GM18858 (cell line): ENCODE data around the gene KRT81.
"Not testable (repeated sequence)": the region's sequence is repeated elsewhere in the genome, so short reads cannot be mapped to it uniquely, and the experiment has no call there.

ENCODE experiments used
- ATAC-seq: cut with Tn5 transposase; IDR thresholded peaks from one replicate; pipeline ENCODE4 v1.9.1; 2021; ENCODE audit not compliant: unreplicated experiment

The KRT81 gene

DNA sequence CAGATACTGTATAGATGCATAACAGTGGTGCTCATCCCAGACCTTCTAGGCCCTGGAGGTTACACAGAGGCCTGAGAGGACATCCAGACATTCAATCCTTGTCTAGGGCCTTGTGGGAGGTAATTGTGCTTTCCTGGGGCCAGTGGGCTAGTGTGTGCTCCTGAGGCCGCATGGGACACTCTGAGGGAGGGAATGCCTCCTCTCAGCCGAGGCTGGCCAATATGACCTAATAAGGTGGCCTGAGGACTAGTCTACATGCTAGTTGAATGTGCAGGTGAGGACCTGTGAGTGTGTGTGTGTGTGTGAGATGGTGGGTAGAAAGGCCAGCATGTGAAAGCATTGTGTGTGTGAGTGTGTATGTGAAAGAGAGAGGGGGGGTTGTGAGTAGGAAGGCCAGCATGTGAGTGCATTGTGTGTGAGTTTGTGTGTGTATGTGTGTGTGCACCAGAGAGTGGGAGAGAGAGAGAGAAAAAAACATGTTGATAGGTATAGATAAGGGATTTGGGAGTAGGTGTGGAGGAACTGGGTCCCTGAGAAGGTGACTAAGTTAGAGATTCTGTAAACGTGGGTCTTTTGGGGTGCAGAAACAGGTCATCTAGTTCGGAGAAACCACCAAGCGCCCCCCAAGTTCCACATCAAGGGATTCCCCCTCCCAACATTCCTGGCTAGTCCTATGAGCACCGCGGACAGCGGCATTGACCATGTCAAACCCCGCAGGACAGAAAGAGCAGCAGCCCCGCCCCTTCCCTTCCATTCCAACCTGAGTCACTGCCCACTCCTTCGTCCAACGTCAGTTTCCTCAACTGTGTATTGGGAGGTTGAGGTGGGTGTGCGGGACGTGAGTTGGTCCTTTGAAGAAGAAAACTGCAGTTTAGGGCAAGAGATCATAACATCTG lies 9.7 kb upstream of the KRT81 start:
- ATAC-seq = no peak

DNA sequence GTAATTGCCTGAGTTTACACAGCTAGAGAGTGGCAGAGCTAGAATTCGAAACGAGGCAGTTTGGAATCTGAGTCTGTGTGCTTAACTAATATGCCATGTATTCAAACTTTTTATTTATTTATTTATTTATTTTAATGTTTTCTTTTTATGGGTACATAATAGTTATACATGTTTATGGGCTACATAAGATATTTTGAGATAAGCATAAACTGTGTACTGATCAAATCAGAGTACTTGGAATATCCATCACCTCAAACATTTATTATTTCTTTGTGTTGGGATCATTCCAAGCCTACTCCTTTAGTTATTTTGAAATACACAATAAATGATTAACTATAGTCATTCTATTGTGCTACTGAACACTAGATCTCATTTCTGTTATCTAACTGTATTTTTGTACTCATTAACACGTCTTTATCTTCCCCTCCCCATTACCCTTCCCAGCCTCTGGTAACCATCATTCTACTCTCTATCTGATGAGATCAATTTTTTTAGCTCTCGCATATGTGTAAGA lies 7.4 kb upstream of the KRT81 start:
- ATAC-seq = no peak

DNA sequence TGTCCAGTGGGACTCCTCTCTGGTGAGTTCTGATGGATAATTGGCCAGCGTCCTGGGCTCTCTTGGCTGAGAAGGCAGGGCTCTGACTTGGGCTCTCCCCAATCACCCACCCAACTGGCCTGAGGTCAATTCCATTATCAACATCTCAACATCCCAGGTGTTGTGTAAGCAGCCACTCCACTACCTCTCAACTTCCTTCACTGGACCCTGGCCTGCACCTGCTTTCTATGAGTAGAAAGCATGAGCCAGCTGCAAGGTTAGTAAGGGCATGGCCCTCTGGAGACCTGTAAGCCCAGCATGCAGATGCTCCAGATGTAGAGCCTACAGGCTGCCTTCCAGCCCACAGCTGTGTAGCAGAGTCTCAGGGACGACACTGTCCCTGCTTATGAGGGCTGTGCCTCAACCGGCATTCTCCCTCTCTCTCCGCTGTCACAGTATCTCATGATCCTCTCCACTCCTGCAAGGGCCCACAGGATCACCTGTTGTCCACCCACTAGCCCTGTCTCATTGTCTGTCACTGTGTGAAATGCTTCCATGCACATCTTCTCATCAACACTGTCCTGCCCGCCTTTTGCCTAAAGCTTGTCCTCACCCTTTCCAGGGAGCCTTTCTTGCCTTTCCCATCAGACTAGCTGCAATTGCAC lies 5.4 kb upstream of the KRT81 start:
- ATAC-seq = no peak

DNA sequence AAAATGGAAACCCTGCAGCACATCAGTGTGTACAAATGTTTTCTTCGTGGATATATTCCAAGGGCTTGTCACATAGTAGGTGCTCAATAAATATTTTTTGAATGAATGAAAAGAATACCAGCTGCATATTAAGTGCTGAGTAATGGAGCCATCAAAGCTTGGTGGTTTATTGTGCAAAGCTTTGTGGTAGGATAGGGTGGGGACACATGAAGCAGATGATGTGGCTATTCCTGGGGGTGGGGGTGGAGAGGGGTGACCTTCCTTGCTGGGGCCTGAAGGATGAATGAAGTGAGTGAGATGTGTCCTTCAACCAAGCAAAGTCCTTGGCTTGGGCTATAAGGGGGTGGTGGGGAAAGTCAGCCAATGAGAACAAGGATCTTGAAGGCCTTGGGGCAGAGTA lies 4.3 kb upstream of the KRT81 start:
- ATAC-seq = no peak

DNA sequence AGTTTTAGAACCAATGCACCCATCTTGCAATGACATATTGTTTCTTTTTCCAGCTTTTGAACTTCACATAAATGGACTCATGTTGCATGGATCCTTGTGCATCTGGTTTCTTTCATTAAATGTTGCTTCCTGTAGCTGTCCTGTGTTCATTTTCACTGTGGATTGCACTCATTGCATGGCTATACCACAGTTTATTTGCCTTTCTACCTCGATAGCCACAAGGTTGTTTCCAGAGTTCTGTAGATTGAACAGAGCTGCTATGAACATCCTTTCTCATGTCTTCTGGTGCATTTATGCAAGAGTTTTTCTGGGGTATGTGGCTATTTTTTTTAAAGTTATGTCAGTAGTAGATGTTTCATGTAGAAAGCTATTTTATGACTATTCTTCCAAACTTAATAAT lies 3.5 kb upstream of the KRT81 start:
- no peak for ATAC-seq

DNA sequence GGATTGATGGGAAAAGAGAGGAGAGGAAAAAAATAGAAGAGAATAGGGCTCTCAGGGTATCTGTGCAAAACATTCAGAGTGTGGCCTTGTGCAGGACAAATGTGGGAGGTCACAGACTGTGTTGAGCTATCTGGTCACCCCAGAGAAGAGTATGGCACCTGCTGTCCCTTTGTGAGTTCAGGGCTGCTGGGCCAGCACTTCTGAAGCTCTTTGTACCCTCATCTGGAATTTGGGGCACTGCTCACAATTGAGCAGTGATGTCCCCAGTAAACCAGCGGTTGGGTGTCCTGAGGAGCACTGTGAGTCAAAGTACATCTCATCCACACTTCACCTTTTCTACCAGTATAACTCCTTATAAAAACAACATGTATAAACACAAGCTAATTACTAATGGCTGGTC lies 2.6 kb upstream of the KRT81 start:
- ATAC-seq = no peak

DNA sequence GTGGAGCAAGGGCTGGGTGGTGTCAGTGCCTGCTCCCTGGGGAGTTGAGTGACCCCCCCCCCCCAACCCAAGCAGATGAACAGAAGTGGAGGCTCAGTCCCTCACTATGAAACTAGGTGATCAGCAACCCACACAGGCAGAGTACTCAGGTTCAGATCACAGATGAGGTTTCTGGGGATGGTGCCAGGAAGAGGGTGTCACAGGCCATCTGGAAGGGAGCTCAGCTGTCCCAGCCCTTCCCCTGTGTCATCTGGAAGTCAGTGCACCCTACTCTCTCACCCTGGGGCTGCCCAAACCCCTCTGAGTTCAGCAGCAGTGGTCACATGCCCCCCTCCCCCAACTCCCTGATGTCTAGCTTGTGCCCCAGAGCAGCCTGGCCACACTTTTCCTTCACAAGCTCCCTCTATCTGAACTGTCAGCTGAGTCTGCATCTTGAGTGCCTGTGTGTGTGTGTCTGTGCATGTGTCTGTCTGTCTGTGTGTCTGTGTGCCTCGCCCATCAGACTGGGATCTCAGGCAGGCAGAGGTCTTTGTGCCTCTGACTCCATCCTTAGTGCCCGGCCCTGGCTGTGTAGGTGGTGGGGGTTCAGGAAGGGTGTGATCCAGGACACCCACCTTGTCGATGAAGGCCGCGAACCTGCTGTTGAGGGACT lies 725 bp downstream of the KRT81 start:
- ATAC-seq = not testable (repeated sequence)

DNA sequence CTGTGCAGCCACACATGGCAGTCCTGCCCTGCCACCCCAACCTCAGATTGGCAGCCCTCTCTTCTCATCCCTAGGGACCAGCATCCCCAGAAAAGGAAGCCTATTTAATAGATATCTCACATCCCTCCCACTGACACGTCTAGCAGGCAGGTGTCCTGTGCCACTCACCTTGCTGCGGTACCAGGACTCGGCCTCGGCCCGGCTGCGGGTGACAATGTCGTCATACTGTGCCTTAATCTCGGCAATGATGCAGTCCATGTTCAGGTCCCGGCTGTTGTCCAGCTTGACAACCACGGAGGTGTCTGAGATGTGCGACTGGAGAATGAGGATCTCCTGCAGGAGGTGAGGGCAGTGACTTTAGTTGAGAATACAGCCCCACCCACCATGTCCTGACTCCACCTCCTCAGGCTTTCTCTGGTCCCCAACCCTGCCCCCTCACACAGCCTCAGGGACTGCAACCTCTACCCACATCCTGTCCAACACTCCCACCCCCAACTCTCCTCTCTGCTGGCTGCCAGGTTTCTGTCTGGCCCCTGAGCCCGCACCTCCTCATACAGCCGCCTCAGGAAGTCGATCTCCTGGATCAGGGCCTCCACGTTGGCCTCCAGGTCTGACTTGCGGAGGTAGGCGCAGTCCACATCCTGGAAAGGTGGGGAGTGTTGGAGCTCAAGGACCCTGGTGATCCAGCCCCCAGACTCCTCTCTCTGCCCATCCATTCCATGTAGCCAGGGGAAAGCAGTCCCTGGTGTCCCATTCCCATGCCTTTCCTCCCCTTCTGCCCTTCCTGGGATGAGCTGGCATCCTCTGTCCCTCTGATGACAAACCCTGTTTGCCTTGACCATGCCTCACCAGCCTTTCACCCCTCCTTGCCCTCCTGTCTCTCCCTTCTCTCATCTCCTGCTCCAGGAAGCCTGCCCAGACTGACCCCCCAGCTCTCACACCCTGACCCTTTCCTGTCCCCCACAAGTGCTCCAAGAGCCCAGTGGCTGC lies 3.2 kb downstream of the KRT81 start:
- ATAC-seq = peak; percentile 62

DNA sequence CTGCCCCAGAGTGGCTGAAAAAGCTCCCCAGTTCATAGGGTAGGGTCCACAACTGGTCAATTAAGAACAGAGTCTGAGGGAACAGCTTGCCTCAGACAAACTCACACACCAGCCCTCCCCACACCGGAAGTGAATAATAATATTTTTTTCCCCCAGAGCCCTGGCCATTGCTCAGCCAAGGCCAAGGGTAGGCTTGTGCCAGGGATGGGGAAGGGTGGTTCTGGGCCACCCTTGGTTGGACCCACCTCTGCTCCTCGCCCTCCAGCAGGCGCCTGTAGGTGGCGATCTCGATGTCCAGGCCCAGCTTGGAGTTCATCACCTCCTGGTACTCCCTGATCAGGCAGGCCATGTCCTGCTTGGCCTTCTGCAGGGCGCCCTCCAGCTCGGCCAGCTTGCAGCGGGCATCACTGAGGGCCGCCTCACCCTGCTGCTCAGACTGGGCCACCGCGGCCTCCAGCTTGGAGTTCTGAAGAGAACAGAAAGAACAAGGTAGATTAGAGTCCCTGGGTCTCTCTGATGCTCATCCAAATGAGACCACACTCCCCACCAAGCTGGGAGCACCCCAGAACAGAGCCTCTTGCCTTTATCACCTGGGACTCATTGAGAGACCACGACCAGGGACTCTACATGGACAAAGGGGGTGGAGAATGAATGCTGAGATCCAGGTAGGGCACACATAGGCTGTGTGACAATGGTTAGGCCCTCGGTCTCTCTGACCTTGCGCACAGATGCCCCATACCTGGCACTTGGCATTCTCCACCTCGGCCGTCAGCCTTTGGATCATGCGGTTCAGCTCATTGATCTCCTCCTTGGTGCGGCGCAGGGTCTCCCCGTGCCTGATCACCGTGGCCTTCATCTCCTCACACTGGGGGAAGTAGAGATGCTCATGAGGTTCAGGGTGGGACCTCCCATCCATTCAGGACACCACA lies 4.2 kb downstream of the KRT81 start:
- not testable (repeated sequence) for ATAC-seq

DNA sequence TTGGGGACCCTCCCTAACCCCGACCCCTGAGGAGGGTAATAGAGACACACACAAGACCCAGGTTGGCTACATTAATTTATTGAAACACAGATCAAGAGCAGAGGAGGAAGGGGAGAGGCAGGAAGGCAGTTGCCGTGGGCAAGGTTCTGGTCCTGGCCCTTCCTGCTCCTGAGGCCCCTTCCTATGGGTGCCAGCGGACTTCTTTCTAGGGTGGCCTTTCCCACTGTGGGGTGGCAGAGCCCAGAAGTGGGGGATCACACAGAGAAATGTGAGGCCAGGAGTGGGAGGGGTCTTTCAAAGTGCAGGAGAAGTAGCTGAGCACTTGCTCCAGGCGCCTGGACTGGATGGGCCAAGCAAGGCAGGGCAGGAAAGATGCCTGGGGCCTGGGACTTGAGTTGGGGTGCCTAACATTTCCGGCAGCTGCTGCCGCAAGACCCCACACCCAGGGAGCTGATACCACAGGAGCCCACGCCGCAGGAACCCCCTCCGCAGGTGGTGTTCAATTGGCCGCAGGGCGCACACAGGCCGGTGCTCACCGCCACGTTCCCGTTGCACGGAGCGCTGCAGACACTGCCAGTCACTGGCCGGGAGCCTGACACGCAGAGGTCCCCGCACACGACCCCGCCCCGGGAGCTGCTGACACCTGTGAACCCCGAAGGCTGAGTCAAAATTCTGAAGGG lies 5.3 kb downstream of the KRT81 start:
- ATAC-seq = no peak

DNA sequence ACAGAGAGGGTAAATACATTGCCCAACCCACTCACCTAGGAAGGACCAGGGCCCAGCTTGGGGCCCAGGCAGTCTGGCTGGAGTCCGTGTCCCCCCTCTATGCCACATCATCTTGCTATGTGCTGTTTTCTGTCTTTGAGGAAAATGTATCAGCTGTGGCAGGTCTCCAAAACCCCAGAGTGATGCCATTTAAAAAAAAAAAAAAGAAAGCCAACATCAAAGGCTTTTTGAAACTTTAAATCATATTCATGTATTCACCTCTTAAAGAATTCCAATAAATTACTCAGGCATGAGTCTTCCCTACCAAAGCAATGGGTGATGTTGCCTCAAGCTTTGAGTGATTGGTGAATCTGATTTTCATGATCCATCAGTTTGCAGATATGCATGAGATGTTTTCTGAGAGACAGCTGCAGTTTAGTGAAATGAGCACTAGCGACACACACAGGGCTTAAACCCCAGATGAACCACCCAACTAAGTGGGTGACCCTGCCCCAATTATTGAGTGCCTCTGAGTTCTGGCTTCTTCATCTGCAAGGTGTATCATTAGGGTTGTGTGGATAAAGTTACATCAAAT lies 6.1 kb downstream of the KRT81 start:
- ATAC-seq = no peak

DNA sequence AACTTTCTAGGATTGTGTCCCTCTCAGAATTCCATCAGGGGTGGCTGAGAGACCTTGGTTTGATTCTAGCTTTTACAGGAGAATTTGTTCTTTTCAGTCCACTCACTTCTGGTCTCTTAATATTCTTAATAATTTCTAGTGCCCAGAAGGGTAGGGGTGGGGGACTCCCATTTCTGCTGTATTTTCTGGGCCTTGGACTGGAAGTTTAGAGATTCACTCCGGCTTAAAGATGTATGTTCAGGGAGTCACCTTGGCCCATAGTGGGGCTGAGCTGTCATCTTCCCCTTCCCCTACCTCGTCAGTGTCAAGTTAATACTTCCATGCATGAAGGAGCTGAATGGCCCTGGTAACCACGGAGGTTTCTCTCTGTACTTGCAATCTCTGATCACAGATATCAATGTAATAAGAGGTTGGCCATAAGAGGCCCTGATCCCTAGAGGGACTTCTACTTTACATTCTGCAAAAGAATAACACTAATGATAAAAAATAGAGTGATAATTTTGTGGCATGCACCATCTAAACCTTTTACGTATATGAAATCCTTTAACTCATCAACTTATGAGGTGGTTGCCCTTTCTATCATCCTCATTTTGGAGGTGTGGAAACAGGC lies 6.7 kb downstream of the KRT81 start:
- ATAC-seq = no peak

DNA sequence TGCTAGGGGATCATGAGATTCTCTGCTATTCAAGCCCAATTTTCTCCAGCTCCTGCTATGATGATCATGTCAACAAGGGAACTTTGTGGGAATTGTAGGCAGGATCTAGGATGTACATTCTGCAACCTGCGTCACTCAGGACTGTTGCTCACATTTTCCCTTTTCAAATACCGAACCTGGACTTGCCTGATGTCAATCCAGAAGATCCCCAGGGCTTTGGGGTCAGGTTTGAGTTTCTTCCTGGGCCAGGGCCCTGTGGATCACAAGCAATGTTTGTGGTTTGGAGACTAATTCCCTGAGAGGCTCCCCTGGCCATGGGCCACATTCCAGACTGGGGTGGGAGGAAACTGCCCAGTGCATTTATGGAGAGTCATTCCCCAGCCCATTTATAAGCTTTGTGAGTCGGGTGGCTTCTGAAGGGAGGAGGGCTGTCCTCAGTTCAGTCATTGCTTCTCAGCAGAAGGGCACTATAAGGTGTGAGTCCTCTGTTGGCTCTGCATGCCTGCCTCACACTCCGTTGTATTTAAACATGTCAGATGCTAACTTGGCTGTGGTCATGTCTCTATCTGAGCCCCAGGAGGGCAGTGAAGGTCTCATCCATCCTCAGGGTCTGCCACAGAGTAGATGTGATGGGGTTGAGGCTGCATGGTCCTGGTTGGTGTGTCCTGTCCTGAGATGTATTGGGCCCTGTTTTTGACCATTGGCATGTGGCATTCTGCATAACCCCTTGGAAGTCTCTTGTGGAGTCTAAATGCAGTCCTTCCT lies 10.4 kb downstream of the KRT81 start:
- no peak for ATAC-seq

DNA sequence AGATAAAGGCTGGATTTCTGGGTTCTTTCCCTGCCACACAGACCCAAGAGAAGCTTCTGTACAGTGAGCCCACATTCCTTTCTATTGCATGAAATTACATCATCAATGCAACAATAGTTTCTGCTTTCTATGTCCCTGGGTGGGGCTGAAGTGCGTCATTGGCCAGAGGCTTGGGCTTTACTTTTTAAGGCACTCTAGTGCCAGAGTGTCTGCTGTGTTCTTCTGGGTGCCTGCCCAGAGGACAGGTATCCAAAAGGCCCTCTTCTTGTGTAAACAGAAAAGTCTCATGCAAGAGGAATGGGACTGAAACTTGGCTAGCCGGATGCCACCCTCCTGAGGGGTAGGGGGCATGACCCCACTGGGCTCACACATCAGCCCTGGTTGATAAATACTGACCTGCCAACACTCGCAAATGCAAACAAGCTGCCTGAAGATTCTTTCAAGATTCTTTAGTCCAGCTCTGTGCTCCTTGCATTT lies 11.0 kb downstream of the KRT81 start:
- no peak for ATAC-seq

DNA sequence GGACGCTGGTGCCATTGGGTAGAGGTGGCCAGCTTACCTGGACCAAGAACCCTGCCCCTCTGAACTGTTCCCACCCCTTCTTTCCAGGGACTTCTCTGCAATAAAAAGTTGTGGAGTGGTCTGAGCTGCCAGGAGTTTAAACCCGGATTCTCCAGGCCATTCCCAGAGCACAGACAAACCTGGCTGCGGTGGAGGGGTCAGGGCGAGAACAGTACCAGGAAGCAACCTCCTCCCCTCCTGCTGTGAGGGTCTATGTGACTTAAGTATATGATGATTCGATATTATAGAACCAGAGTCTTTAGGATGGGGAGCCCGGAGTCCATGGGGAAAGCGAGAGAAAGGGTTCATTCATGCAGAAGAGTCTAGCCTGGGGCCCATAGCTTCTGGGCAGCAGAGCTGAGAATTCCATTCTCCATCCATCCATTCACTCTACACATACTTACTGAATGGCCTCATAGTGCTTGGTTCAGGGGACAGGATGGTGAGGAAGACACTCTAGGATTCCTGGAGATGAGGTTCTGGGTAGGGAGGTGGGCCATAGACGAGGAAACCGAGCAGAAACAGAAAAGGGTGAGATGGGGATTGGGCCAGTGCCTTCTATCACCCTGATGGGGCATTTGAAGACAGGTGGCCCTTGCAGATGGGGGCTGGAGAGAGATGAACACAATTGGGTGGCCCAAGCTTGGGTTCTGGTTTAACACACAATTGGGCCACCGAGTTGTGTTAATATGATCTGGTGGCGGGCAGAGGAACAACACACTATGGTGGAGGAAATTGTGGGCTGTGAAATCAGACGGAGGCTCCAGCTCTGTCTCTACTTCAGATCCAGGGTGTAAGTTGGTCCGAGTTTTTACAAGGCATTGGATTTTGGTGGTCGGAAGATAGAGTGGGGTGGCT lies 11.7 kb downstream of the KRT81 start:
- ATAC-seq = no peak
